GM23248 (cell line): ENCODE data around the gene POLA1. TPM values are rescaled to one million over a fixed set of nuclear protein-coding genes. Genes with fewer than 3 reads are reported as not detected.
"Not testable (repeated sequence)": the region's sequence is repeated elsewhere in the genome, so short reads cannot be mapped to it uniquely, and the experiment has no call there.

Experiments used
- DNase-seq: peaks from one replicate; pipeline ENCODE4 v3.0.0-alpha.2; 2015
- H2AFZ ChIP-seq: fragments of 200-600 bp; sonication (generic); 2 replicates; pipeline ENCODE4 v1.6.1; 2016; ENCODE audit warnings: antibody characterized with exemption
- H3F3A ChIP-seq: fragments of 200-600 bp; sonication (generic); 2 replicates; pipeline ENCODE4 v1.6.1; 2016; ENCODE audit warnings: mild to moderate bottlenecking, antibody characterized with exemption, mixed run types; ENCODE audit not compliant: insufficient read depth
- H3K27ac ChIP-seq: fragments of 200-600 bp; sonication (generic); 2 replicates; pipeline ENCODE4 v1.5.1; 2016; ENCODE audit warnings: mild to moderate bottlenecking
- H3K27me3 ChIP-seq: fragments of 200-600 bp; sonication (generic); replicated peaks from 2 replicates; pipeline ENCODE4 v1.6.1; 2016; ENCODE audit warnings: mild to moderate bottlenecking; ENCODE audit not compliant: insufficient read depth
- H3K36me3 ChIP-seq: fragments of 200-600 bp; sonication (generic); 2 replicates; pipeline ENCODE4 v1.6.1; 2016; ENCODE audit warnings: low read depth, mild to moderate bottlenecking
- H3K4me1 ChIP-seq: fragments of 200-600 bp; sonication (generic); 2 replicates; pipeline ENCODE4 v1.6.1; 2016; ENCODE audit warnings: mild to moderate bottlenecking; ENCODE audit not compliant: insufficient read depth
- H3K4me2 ChIP-seq: fragments of 200-600 bp; sonication (generic); one replicate; pipeline ENCODE4 v1.6.1; 2016; ENCODE audit warnings: mild to moderate bottlenecking; ENCODE audit not compliant: unreplicated experiment
- H3K4me3 ChIP-seq: fragments of 200-600 bp; sonication (generic); 2 replicates; pipeline ENCODE4 v1.5.1; 2016; ENCODE audit warnings: mild to moderate bottlenecking
- H3K79me2 ChIP-seq: fragments of 200-600 bp; sonication (generic); 2 replicates; pipeline ENCODE4 v1.6.1; 2016; ENCODE audit warnings: mild to moderate bottlenecking; ENCODE audit not compliant: insufficient read depth
- H3K9ac ChIP-seq: fragments of 200-600 bp; sonication (generic); 2 replicates; pipeline ENCODE4 v1.6.1; 2016; ENCODE audit warnings: mild to moderate bottlenecking
- H3K9me2 ChIP-seq: fragments of 200-600 bp; sonication (generic); 2 replicates; pipeline ENCODE4 v1.6.1; 2016; ENCODE audit warnings: mixed run types, mild to moderate bottlenecking, moderate library complexity; ENCODE audit not compliant: insufficient read depth
- H3K9me3 ChIP-seq: fragments of 200-600 bp; sonication (generic); one replicate; pipeline ENCODE4 v1.6.1; 2017; ENCODE audit warnings: low read depth
- H4K20me1 ChIP-seq: fragments of 200-600 bp; sonication (generic); 2 replicates; pipeline ENCODE4 v1.6.0; 2016; ENCODE audit not compliant: insufficient read depth
- EZH2 ChIP-seq: fragments of 200-600 bp; sonication (generic); IDR thresholded peaks from 2 replicates; pipeline ENCODE4 v1.6.1; 2018; ENCODE audit warnings: antibody characterized with exemption, mild to moderate bottlenecking; ENCODE audit not compliant: insufficient read depth, poor library complexity, severe bottlenecking
- EZH2phosphoT487 ChIP-seq: fragments of 200-600 bp; sonication (generic); IDR thresholded peaks from 2 replicates; pipeline ENCODE4 v1.6.1; 2018; ENCODE audit warnings: antibody characterized with exemption, moderate library complexity, mild to moderate bottlenecking, low read depth; ENCODE audit not compliant: insufficient read depth
- WGBS, 2 experiments: methylation state at CpG; one replicate each; pipeline ENCODE4 v1.1.6; 2015 to 2017; ENCODE audit warnings: low lambda C conversion rate in 2 of 2, low coverage in 1 of 2; ENCODE audit errors: missing lambda C conversion rate in 2 of 2; 5-methylcytosine and 5-hydroxymethylcytosine counted together
- in situ Hi-C: fragments of 300-500 bp; cut with MboI; formaldehyde crosslinking; loops from 2 replicates; pipeline ENCODE4 v1.15.0; 2020
- polyA plus RNA-seq: library from polyadenylated mRNA; unstranded; fragments of >200 nt; fragmentation: Nextera tagmentation; extraction: Ambion mirVana; gene quantifications from 2 replicates; pipeline ENCODE4 v1.2.1, GENCODE V29; 2016
- total RNA-seq: library from RNA; depleted of rRNA; stranded (reverse); fragments of >200 nt; shearing (Covaris generic); gene quantifications from 2 replicates; pipeline ENCODE4 v1.2.3, GENCODE V29; 2014

The POLA1 gene
- total and polyA plus RNA-seq, 2 experiments from 2014 or later: 4.1 to 6.7 TPM

- H3F3A ChIP-seq: no peaks in the 10 kb centered on the region
- no peaks in the 10 kb centered on the region for H4K20me1 ChIP-seq
- TF ChIP-seq EZH2phosphoT487: no peak
- TF ChIP-seq EZH2: no peak
- H3K4me3 ChIP-seq: no peak overlapping the region
- 96 to 99% methylated on average over 7 of the region's 7 CpGs for WGBS, 2 experiments
- H3K4me1 ChIP-seq: no peaks in the 10 kb centered on the region
- in situ Hi-C loops: no loop called here
- H3K36me3 ChIP-seq: no peaks in the 10 kb centered on the region
- H3K27me3 ChIP-seq: no peaks in the 10 kb centered on the region
- DNase-seq: no peak
- H3K9ac ChIP-seq: no peak overlapping the region
- H2AFZ ChIP-seq: no peak overlapping the region
- no peak overlapping the region for H3K4me2 ChIP-seq
- H3K79me2 ChIP-seq: no peaks in the 10 kb centered on the region
- H3K9me2 ChIP-seq: no peaks in the 10 kb centered on the region
- H3K27ac ChIP-seq: no peak overlapping the region
- no peaks in the 10 kb centered on the region for H3K9me3 ChIP-seq
Measured at GRCh38 chrX:24805201-24805600, 111.5 kb downstream of the POLA1 start.

- H3K4me1 ChIP-seq, H3K9ac ChIP-seq, H3K4me3 ChIP-seq, H3K27ac ChIP-seq, H4K20me1 ChIP-seq, H2AFZ ChIP-seq, H3K9me2 ChIP-seq, H3K36me3 ChIP-seq, H3K4me2 ChIP-seq, H3K79me2 ChIP-seq, H3K27me3 ChIP-seq, DNase-seq, in situ Hi-C loops, H3F3A ChIP-seq, H3K9me3 ChIP-seq: not testable (repeated sequence)
- 94 to 95% methylated on average over 2 of the region's 2 CpGs for WGBS, 2 experiments
Measured at GRCh38 chrX:24819807-24820206, 126.1 kb downstream of the POLA1 start.

GRCh38 chrX:24828147-24828546 is 134.4 kb downstream of the POLA1 start:
- TF ChIP-seq EZH2phosphoT487 (no peak), EZH2 (no peak)
- in situ Hi-C loops: loop anchor here (25.0 kb wide), 1 partner anchor 309 kb away; no protein-coding TSS in a partner anchor
- no peaks in the 10 kb centered on the region for H3K79me2 ChIP-seq
- H3K36me3 ChIP-seq: no peaks in the 10 kb centered on the region
- no peak overlapping the region for H3K4me3 ChIP-seq
- H3K4me2 ChIP-seq: no peak overlapping the region
- H2AFZ ChIP-seq: no peak overlapping the region
- no peak for DNase-seq
- H4K20me1 ChIP-seq: no peaks in the 10 kb centered on the region
- WGBS, 2 experiments: 92 to 94% methylated on average over 2 of the region's 2 CpGs
- no peak overlapping the region for H3K9ac ChIP-seq
- H3K9me2 ChIP-seq: no peaks in the 10 kb centered on the region
- H3F3A ChIP-seq: no peaks in the 10 kb centered on the region
- H3K9me3 ChIP-seq: no peaks in the 10 kb centered on the region
- no peak overlapping the region for H3K27ac ChIP-seq
- no peaks in the 10 kb centered on the region for H3K4me1 ChIP-seq
- no peaks in the 10 kb centered on the region for H3K27me3 ChIP-seq

GRCh38 chrX:24828600-24828999 is 134.9 kb downstream of the POLA1 start:
- no peak for DNase-seq
- Histone ChIP-seq H3K4me1 (no peaks in the 10 kb centered on the region), H3K4me2 (no peak overlapping the region), H3K9me2 (no peaks in the 10 kb centered on the region), H3K27ac (no peak overlapping the region), H2AFZ (no peak overlapping the region), H4K20me1 (no peaks in the 10 kb centered on the region), H3K79me2 (no peaks in the 10 kb centered on the region), H3K27me3 (no peaks in the 10 kb centered on the region), H3K36me3 (no peaks in the 10 kb centered on the region), H3F3A (no peaks in the 10 kb centered on the region), H3K4me3 (no peak overlapping the region), H3K9ac (no peak overlapping the region), H3K9me3 (no peaks in the 10 kb centered on the region)
- WGBS, 2 experiments: 93 to 97% methylated on average over 2 of the region's 2 CpGs
- in situ Hi-C loops: loop anchor here (25.0 kb wide), 1 partner anchor 309 kb away; no protein-coding TSS in a partner anchor
- no peak for TF ChIP-seq EZH2phosphoT487
- no peak for TF ChIP-seq EZH2

- Histone ChIP-seq H3F3A (no peaks in the 10 kb centered on the region), H3K36me3 (no peaks in the 10 kb centered on the region), H3K9me2 (no peaks in the 10 kb centered on the region), H3K27ac (no peak overlapping the region), H2AFZ (no peak overlapping the region), H3K4me3 (no peak overlapping the region), H4K20me1 (no peaks in the 10 kb centered on the region), H3K4me2 (no peak overlapping the region), H3K79me2 (no peaks in the 10 kb centered on the region), H3K9ac (no peak overlapping the region), H3K9me3 (no peaks in the 10 kb centered on the region), H3K4me1 (no peaks in the 10 kb centered on the region), H3K27me3 (no peaks in the 10 kb centered on the region)
- DNase-seq: no peak
- TF ChIP-seq EZH2 (no peak), EZH2phosphoT487 (no peak)
- WGBS, 2 experiments: 99 to 100% methylated on average over 5 of the region's 5 CpGs
- in situ Hi-C loops: loop anchor here (25.0 kb wide), 1 partner anchor 304 kb away; no protein-coding TSS in a partner anchor
Measured at GRCh38 chrX:24833695-24834094, 140.0 kb downstream of the POLA1 start.
